H1 (cell line): ENCODE measurements around the gene TMEM266. TPM values are rescaled to one million over a fixed set of nuclear protein-coding genes. Genes with fewer than 3 reads are reported as not detected.
A peak's percentile ranks its signal among the peaks of the same experiment; 100 is the strongest.

Source experiments
- CBX8 ChIP-seq: fragments of 300-800, 300-1000 bp; sonication (generic); IDR thresholded peaks from 2 replicates; pipeline ENCODE4 v1.7.1; 2016; ENCODE audit warnings: low read depth, low read length, borderline replicate concordance
- KDM1A ChIP-seq: fragments of 200-600, 300-600 bp; sonication (generic); IDR thresholded peaks from 2 replicates; pipeline ENCODE4 v1.7.1; 2016; ENCODE audit warnings: mild to moderate bottlenecking, low read length, borderline replicate concordance
- RAD21 ChIP-seq, 2 experiments: IDR thresholded peaks in 1 of 2; conservative IDR thresholded peaks in 1 of 2; 2 replicates each; pipeline ENCODE4 v1.6.1; 2011; ENCODE audit warnings: low read depth in 2 of 2, low read length in 2 of 2, improper control_type of control experiment in 1 of 2, inconsistent platforms in 1 of 2, mild to moderate bottlenecking in 1 of 2, moderate library complexity in 1 of 2
- RNF2 ChIP-seq: fragments of 200-900, 300-1000 bp; sonication (generic); IDR thresholded peaks from 2 replicates; pipeline ENCODE4 v1.7.1; 2016; ENCODE audit warnings: borderline replicate concordance, low read depth, mild to moderate bottlenecking, antibody characterized with exemption, low read length; ENCODE audit not compliant: poor library complexity, severe bottlenecking; ENCODE audit errors: missing control alignments
- RXRA ChIP-seq: IDR thresholded peaks from 2 replicates; pipeline ENCODE4 v1.6.1; 2011; ENCODE audit warnings: low read depth, mild to moderate bottlenecking, low read length, moderate library complexity; ENCODE audit not compliant: insufficient read depth
- SIX5 ChIP-seq: IDR thresholded peaks from 2 replicates; pipeline ENCODE4 v1.6.1; 2011; ENCODE audit warnings: mild to moderate bottlenecking, low read depth, low read length
- USF2 ChIP-seq: IDR thresholded peaks from 2 replicates; pipeline ENCODE4 v1.6.1; 2011; ENCODE audit warnings: low read length, improper control_type of control experiment
- polyA plus RNA-seq, 7 experiments: library from polyadenylated mRNA; depleted of rRNA in 3 of 7; stranded (reverse) in 5 of 7; unstranded in 2 of 7; fragments of >200 nt in 5 of 7; fragments of 200-250 nt in 2 of 7; gene quantifications; 1 replicate in 5 of 7; 2 replicates in 1 of 7; 4 replicates in 1 of 7; pipeline versions ENCODE4 v1.2.1 to v1.2.3, GENCODE V29; 2011 to 2013; ENCODE audit warnings: missing spikeins in 2 of 7, mixed read lengths in 2 of 7
- total RNA-seq: library from RNA; stranded (reverse); fragmentation: NEBNext Ultra II Directional; extraction: Animal tissue kit (Norgen Biotek cat#: 25700); gene quantifications from 2 replicates; pipeline ENCODE4 v1.2.1, GENCODE V29; 2021
- TF ChIP-seq, protein P1 (sequence below): fragments of 300-600 bp; sonication (generic); IDR thresholded peaks from 2 replicates; pipeline ENCODE4 v1.7.1; 2012; ENCODE audit warnings: low read length, moderate library complexity, mild to moderate bottlenecking, inconsistent platforms; ENCODE audit not compliant: insufficient replicate concordance

TMEM266 gene
- total and polyA plus RNA-seq, 2 of the 8 experiments (the other 6 are each of a cell fraction or from before 2014, with no cell fraction given) = 2.6 TPM

GRCh38 chr15:76147906-76148570 is 88.3 kb downstream of the TMEM266 start (continued):
- TF ChIP-seq, protein P1, sequence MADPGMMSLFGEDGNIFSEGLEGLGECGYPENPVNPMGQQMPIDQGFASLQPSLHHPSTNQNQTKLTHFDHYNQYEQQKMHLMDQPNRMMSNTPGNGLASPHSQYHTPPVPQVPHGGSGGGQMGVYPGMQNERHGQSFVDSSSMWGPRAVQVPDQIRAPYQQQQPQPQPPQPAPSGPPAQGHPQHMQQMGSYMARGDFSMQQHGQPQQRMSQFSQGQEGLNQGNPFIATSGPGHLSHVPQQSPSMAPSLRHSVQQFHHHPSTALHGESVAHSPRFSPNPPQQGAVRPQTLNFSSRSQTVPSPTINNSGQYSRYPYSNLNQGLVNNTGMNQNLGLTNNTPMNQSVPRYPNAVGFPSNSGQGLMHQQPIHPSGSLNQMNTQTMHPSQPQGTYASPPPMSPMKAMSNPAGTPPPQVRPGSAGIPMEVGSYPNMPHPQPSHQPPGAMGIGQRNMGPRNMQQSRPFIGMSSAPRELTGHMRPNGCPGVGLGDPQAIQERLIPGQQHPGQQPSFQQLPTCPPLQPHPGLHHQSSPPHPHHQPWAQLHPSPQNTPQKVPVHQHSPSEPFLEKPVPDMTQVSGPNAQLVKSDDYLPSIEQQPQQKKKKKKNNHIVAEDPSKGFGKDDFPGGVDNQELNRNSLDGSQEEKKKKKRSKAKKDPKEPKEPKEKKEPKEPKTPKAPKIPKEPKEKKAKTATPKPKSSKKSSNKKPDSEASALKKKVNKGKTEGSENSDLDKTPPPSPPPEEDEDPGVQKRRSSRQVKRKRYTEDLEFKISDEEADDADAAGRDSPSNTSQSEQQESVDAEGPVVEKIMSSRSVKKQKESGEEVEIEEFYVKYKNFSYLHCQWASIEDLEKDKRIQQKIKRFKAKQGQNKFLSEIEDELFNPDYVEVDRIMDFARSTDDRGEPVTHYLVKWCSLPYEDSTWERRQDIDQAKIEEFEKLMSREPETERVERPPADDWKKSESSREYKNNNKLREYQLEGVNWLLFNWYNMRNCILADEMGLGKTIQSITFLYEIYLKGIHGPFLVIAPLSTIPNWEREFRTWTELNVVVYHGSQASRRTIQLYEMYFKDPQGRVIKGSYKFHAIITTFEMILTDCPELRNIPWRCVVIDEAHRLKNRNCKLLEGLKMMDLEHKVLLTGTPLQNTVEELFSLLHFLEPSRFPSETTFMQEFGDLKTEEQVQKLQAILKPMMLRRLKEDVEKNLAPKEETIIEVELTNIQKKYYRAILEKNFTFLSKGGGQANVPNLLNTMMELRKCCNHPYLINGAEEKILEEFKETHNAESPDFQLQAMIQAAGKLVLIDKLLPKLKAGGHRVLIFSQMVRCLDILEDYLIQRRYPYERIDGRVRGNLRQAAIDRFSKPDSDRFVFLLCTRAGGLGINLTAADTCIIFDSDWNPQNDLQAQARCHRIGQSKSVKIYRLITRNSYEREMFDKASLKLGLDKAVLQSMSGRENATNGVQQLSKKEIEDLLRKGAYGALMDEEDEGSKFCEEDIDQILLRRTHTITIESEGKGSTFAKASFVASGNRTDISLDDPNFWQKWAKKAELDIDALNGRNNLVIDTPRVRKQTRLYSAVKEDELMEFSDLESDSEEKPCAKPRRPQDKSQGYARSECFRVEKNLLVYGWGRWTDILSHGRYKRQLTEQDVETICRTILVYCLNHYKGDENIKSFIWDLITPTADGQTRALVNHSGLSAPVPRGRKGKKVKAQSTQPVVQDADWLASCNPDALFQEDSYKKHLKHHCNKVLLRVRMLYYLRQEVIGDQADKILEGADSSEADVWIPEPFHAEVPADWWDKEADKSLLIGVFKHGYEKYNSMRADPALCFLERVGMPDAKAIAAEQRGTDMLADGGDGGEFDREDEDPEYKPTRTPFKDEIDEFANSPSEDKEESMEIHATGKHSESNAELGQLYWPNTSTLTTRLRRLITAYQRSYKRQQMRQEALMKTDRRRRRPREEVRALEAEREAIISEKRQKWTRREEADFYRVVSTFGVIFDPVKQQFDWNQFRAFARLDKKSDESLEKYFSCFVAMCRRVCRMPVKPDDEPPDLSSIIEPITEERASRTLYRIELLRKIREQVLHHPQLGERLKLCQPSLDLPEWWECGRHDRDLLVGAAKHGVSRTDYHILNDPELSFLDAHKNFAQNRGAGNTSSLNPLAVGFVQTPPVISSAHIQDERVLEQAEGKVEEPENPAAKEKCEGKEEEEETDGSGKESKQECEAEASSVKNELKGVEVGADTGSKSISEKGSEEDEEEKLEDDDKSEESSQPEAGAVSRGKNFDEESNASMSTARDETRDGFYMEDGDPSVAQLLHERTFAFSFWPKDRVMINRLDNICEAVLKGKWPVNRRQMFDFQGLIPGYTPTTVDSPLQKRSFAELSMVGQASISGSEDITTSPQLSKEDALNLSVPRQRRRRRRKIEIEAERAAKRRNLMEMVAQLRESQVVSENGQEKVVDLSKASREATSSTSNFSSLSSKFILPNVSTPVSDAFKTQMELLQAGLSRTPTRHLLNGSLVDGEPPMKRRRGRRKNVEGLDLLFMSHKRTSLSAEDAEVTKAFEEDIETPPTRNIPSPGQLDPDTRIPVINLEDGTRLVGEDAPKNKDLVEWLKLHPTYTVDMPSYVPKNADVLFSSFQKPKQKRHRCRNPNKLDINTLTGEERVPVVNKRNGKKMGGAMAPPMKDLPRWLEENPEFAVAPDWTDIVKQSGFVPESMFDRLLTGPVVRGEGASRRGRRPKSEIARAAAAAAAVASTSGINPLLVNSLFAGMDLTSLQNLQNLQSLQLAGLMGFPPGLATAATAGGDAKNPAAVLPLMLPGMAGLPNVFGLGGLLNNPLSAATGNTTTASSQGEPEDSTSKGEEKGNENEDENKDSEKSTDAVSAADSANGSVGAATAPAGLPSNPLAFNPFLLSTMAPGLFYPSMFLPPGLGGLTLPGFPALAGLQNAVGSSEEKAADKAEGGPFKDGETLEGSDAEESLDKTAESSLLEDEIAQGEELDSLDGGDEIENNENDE = no peak
- TF ChIP-seq RXRA (no peak), SIX5 (no peak), USF2 (no peak), RNF2 (no peak), RAD21 (IDR thresholded peaks at IDR 0.05 in 1 of 2, conservative IDR thresholded peaks at IDR 0.05 in 1 of 2; ENCODE audit: low read depth in 2 of 2, low read length in 2 of 2) (peak; percentile 66 to 75), KDM1A (no peak), CBX8 (no peak)
